HTERT RPE-1 (cell line): Measurements from ENCODE around the gene ADAMTS14.

ENCODE experiments used
- in situ Hi-C: fragments of 300-500 bp; cut with MboI; formaldehyde crosslinking; loops from 4 replicates; pipeline ENCODE4 v1.14.3; 2020; ENCODE audit warnings: low sequenced_read_pairs

The ADAMTS14 gene

GRCh38 chr10:70809011-70809611 lies 136.8 kb downstream of the ADAMTS14 start:
- in situ Hi-C loops: no loop called here

GRCh38 chr10:70809726-70810125 lies 137.4 kb downstream of the ADAMTS14 start:
- in situ Hi-C loops: no loop called here

GRCh38 chr10:70810967-70811366 lies 138.7 kb downstream of the ADAMTS14 start:
- in situ Hi-C loops: no loop called here

- in situ Hi-C loops: no loop called here
These were observed 139.6 kb downstream of the ADAMTS14 start for GRCh38 chr10:70811881-70812280.
